GM12878 (cell line): ENCODE measurements around the gene MTHFD1L. TPM values are rescaled to one million over a fixed set of nuclear protein-coding genes. Genes with fewer than 3 reads are reported as not detected.

Source experiments
- ATAC-seq: fragments of 200-7000 bp; cut with Tn5 transposase; 3 replicates; pipeline ENCODE4 v1.9.1; 2020; ENCODE audit warnings: mild to moderate bottlenecking, moderate library complexity
- BruUV-seq: library from RNA; stranded (reverse); fragments of 400-500 nt; replicated peaks from 2 replicates; lab custom pipeline; 2021; lab: Mats Ljungman, UMichigan
- CTCF ChIA-PET: fragments of 300-600 bp; sonication (Branson Sonifier 250); formaldehyde crosslinking; extraction: SDS; loops from one replicate; lab custom pipeline; 2021; ENCODE audit warnings: inconsistent platforms; lab: Yijun Ruan, JAX
- POLR2A ChIA-PET: fragments of 350-600 bp; formaldehyde crosslinking; extraction: SDS; loops from one replicate; lab custom pipeline; 2021; ENCODE audit warnings: inconsistent platforms; lab: Charles Lee
- RAD21 ChIA-PET: fragments of 300-600 bp; sonication (Branson Sonifier 250); formaldehyde crosslinking; loops from one replicate; lab custom pipeline; 2023; ENCODE audit warnings: antibody characterized with exemption; ENCODE audit not compliant: unreplicated experiment; lab: Charles Lee
- SMC1A ChIA-PET: fragments of 300-600 bp; sonication (Branson Sonifier 250); formaldehyde crosslinking; loops from one replicate; lab custom pipeline; 2023; ENCODE audit not compliant: unreplicated experiment, uncharacterized antibody; lab: Charles Lee
- DNase-seq: peaks from one replicate; pipeline ENCODE4 v3.0.0-alpha.2; 2011; ENCODE audit warnings: low read depth, low spot score
- FAIRE-seq: peaks from 3 replicates; lab custom pipeline; 2011; peaks lifted over from hg19 to GRCh38; lab: Jason Lieb, UNC
- H2AFZ ChIP-seq: 2 replicates; pipeline ENCODE4 v1.6.0; 2011; ENCODE audit warnings: low read depth, low read length, control low read depth; ENCODE audit not compliant: control insufficient read depth
- H3K27ac ChIP-seq: 2 replicates; pipeline ENCODE4 v1.5.1; 2011; ENCODE audit warnings: control low read depth; ENCODE audit not compliant: control insufficient read depth, insufficient read depth
- H3K27me3 ChIP-seq, 2 experiments: replicated peaks in 1 of 2; 2 replicates each; pipeline versions ENCODE4 v1.6.0 to v1.6.1; 2011; ENCODE audit warnings: low read length in 1 of 2; ENCODE audit not compliant: control insufficient read depth in 2 of 2, insufficient read depth in 2 of 2
- H3K36me3 ChIP-seq, 2 experiments: 2 replicates each; pipeline ENCODE4 v1.5.1; 2011; ENCODE audit warnings: low read length in 1 of 2; ENCODE audit not compliant: control insufficient read depth in 2 of 2, insufficient read depth in 2 of 2
- H3K4me1 ChIP-seq: 2 replicates; pipeline ENCODE4 v1.6.1; 2011; ENCODE audit warnings: mild to moderate bottlenecking, low read length, moderate library complexity, mixed read lengths; ENCODE audit not compliant: control insufficient read depth, insufficient read depth
- H3K4me2 ChIP-seq: 2 replicates; pipeline ENCODE4 v1.6.0; 2011; ENCODE audit warnings: control low read depth; ENCODE audit not compliant: control insufficient read depth, insufficient read depth
- H3K4me3 ChIP-seq: fragments of 200-600 bp; sonication (generic); 2 replicates; pipeline ENCODE4 v1.5.1; 2016
- H3K79me2 ChIP-seq: 2 replicates; pipeline ENCODE4 v1.6.0; 2011; ENCODE audit warnings: low read length; ENCODE audit not compliant: control insufficient read depth, insufficient read depth
- H3K9ac ChIP-seq: 2 replicates; pipeline ENCODE4 v1.8.0; 2011; ENCODE audit warnings: low read length, control low read depth, mixed read lengths; ENCODE audit not compliant: control insufficient read depth, insufficient read depth
- H3K9me3 ChIP-seq: replicated peaks from 3 replicates; pipeline ENCODE4 v1.5.1; 2011; ENCODE audit warnings: mild to moderate bottlenecking, low read length; ENCODE audit not compliant: control insufficient read depth, insufficient read depth
- H4K20me1 ChIP-seq: 2 replicates; pipeline ENCODE4 v1.6.0; 2011; ENCODE audit not compliant: control insufficient read depth, insufficient read depth
- ATF7 ChIP-seq: fragments of 450-650 bp; IDR thresholded peaks from 2 replicates; pipeline ENCODE4 v1.6.1; 2016; ENCODE audit warnings: low read depth, mild to moderate bottlenecking
- BHLHE40 ChIP-seq, 2 experiments: fragments of 450-650 bp in 1 of 2; IDR thresholded peaks; 2 replicates each; pipeline ENCODE4 v1.6.1; 2011 to 2017; ENCODE audit warnings: low read depth in 2 of 2, borderline replicate concordance in 1 of 2, improper control_type of control experiment in 1 of 2, low read length in 1 of 2, mild to moderate bottlenecking in 1 of 2
- IRF4 ChIP-seq: IDR thresholded peaks from 2 replicates; pipeline ENCODE4 v1.6.1; 2011; ENCODE audit warnings: low read depth, low read length
- IRF5 ChIP-seq: fragments of 450-650 bp; IDR thresholded peaks from 2 replicates; pipeline ENCODE4 v1.6.1; 2017; ENCODE audit warnings: borderline replicate concordance
- KLF5 ChIP-seq: fragments of 450-650 bp; IDR thresholded peaks from 2 replicates; pipeline ENCODE4 v1.6.1; 2014; ENCODE audit warnings: mild to moderate bottlenecking; ENCODE audit not compliant: partially characterized antibody
- MEF2A ChIP-seq: IDR thresholded peaks from 2 replicates; pipeline ENCODE4 v1.6.1; 2011; ENCODE audit warnings: low read depth, mild to moderate bottlenecking, low read length, moderate library complexity; ENCODE audit not compliant: insufficient read depth
- MEF2B ChIP-seq: fragments of 450-650 bp; IDR thresholded peaks from 2 replicates; pipeline ENCODE4 v1.6.1; 2018; ENCODE audit warnings: mild to moderate bottlenecking, moderate library complexity; ENCODE audit not compliant: partially characterized antibody, poor library complexity, severe bottlenecking
- NBN ChIP-seq: fragments of 450-650 bp; IDR thresholded peaks from 2 replicates; pipeline ENCODE4 v1.6.1; 2016
- NFIC ChIP-seq: IDR thresholded peaks from 2 replicates; pipeline ENCODE4 v1.6.1; 2012; ENCODE audit warnings: low read depth, mild to moderate bottlenecking, inconsistent platforms, low read length, moderate library complexity
- NFYA ChIP-seq: IDR thresholded peaks from 2 replicates; pipeline ENCODE4 v1.6.1; 2011; ENCODE audit warnings: low read depth, mild to moderate bottlenecking, low read length, improper control_type of control experiment, borderline replicate concordance
- NR2C2 ChIP-seq: IDR thresholded peaks from 2 replicates; pipeline ENCODE4 v1.6.1; 2011; ENCODE audit warnings: borderline replicate concordance, low read depth; ENCODE audit not compliant: control insufficient read depth, insufficient read length
- POU2F2 ChIP-seq: IDR thresholded peaks from 3 replicates; pipeline ENCODE4 v1.6.1; 2011; ENCODE audit warnings: low read depth, mild to moderate bottlenecking, low read length, borderline replicate concordance
- RFX5 ChIP-seq: IDR thresholded peaks from 2 replicates; pipeline ENCODE4 v1.6.1; 2011; ENCODE audit warnings: low read depth, low read length, improper control_type of control experiment
- SIN3A ChIP-seq: IDR thresholded peaks from 2 replicates; pipeline ENCODE4 v1.6.1; 2012; ENCODE audit warnings: low read depth, low read length, improper control_type of control experiment
- SP1 ChIP-seq: IDR thresholded peaks from one replicate; pipeline ENCODE4 v1.6.1; 2011; ENCODE audit warnings: low read depth, low read length
- ZBED1 ChIP-seq: IDR thresholded peaks from 2 replicates; pipeline ENCODE4 v1.6.1; 2016; ENCODE audit warnings: borderline replicate concordance
- ZNF24 ChIP-seq: fragments of 450-650 bp; IDR thresholded peaks from 2 replicates; pipeline ENCODE4 v1.6.1; 2017; ENCODE audit warnings: antibody characterized with exemption, mild to moderate bottlenecking
- WGBS: methylation state at CpG from one replicate; pipeline ENCODE4 v1.1.6; 2016; ENCODE audit warnings: low lambda C conversion rate; ENCODE audit not compliant: insufficient replicate concordance, insufficient coverage; ENCODE audit errors: missing lambda C conversion rate; 5-methylcytosine and 5-hydroxymethylcytosine counted together
- in situ Hi-C: fragments of 300-500 bp; cut with MboI; formaldehyde crosslinking; loops from 9 replicates; pipeline ENCODE4 v1.14.3; 2018; ENCODE audit warnings: mixed read lengths
- intact Hi-C: fragments of 100-400 bp; cut with micrococcal nuclease; formaldehyde crosslinking; loops from one replicate; pipeline ENCODE4 v1.14.2; 2022; ENCODE audit not compliant: unreplicated experiment
- polyA plus RNA-seq, 11 experiments: library from polyadenylated mRNA; depleted of rRNA in 4 of 11; unstranded in 6 of 11; stranded (reverse) in 5 of 11; fragments of >200 nt; fragmentation: Nextera tagmentation in 4 of 11; fragmentation: Illumina TruSeq in 1 of 11; extraction: Ambion mirVana in 4 of 11; extraction: Trizol in 1 of 11; gene quantifications; 1 replicate in 1 of 11; 2 replicates in 10 of 11; pipeline versions ENCODE4 v1.2.1 to v1.2.3, GENCODE V29; 2011 to 2016; ENCODE audit warnings: inconsistent platforms in 2 of 11, missing spikeins in 2 of 11, low read depth in 1 of 11
- total RNA-seq, 4 experiments: library from RNA; depleted of rRNA in 3 of 4; stranded (reverse); fragments of >200 nt in 3 of 4; fragmentation: Illumina TruSeq in 1 of 4; extraction: Trizol in 1 of 4; gene quantifications; 2 replicates each; pipeline versions ENCODE4 v1.2.1 to v1.2.3, GENCODE V29; 2013 to 2021
- TF ChIP-seq, protein P1 (sequence below): IDR thresholded peaks from 2 replicates; pipeline ENCODE4 v1.6.1; 2012; ENCODE audit warnings: improper control_type of control experiment, low read depth, low read length; ENCODE audit not compliant: insufficient replicate concordance

Gene MTHFD1L
- total and polyA plus RNA-seq, 10 of the 15 experiments (the other 5 are each of a cell fraction or from before 2014, with no cell fraction given) = 11.7 to 75.5 (median 28.8) TPM

- in situ Hi-C loops = no loop called here
- H3K36me3 ChIP-seq = peaks cover 0 to 4% of the 10 kb centered on the region in 2 experiments; a peak in 1 of 4 replicates
- no peak overlapping the region for H2AFZ ChIP-seq
- POLR2A ChIA-PET = no interaction called here
- CTCF ChIA-PET = interaction anchor here (1.1 to 1.7 kb wide), 2 partner anchors 11 to 22 kb away, joined by 4 read pairs; no protein-coding TSS in a partner anchor
- H3K4me3 ChIP-seq = no peak overlapping the region
- H3K79me2 ChIP-seq = no peaks in the 10 kb centered on the region
- H3K4me1 ChIP-seq = no peaks in the 10 kb centered on the region
- no peaks in the 10 kb centered on the region for H4K20me1 ChIP-seq
- H3K4me2 ChIP-seq = no peak overlapping the region
- RAD21 ChIA-PET = no interaction called here
- H3K27ac ChIP-seq = no peak overlapping the region
- ATAC-seq (no peak), DNase-seq (no peak), FAIRE-seq (no peak)
- intact Hi-C loops = no loop called here
- H3K9ac ChIP-seq = no peak overlapping the region
- SMC1A ChIA-PET = interaction anchor here (1.4 kb wide), 1 partner anchor 19 kb away, joined by 3 read pairs; no protein-coding TSS in a partner anchor
- no peaks in the 10 kb centered on the region; the same call in 2 of the 3 replicates for H3K9me3 ChIP-seq
- BruUV-seq = no TSS peak
- TF ChIP-seq ZNF24 = no peak
- no peak for TF ChIP-seq SP1
- no peak for TF ChIP-seq SIN3A
- no peak for TF ChIP-seq IRF5
- TF ChIP-seq IRF4 = no peak
- no peak for TF ChIP-seq NFYA
- TF ChIP-seq ATF7 = no peak
- TF ChIP-seq NR2C2 = no peak
- TF ChIP-seq KLF5 = no peak
- TF ChIP-seq MEF2A = no peak
- no peak for TF ChIP-seq POU2F2
- TF ChIP-seq MEF2B = no peak
- no peak for TF ChIP-seq RFX5
- no peak for TF ChIP-seq ZBED1
- TF ChIP-seq, protein P1, sequence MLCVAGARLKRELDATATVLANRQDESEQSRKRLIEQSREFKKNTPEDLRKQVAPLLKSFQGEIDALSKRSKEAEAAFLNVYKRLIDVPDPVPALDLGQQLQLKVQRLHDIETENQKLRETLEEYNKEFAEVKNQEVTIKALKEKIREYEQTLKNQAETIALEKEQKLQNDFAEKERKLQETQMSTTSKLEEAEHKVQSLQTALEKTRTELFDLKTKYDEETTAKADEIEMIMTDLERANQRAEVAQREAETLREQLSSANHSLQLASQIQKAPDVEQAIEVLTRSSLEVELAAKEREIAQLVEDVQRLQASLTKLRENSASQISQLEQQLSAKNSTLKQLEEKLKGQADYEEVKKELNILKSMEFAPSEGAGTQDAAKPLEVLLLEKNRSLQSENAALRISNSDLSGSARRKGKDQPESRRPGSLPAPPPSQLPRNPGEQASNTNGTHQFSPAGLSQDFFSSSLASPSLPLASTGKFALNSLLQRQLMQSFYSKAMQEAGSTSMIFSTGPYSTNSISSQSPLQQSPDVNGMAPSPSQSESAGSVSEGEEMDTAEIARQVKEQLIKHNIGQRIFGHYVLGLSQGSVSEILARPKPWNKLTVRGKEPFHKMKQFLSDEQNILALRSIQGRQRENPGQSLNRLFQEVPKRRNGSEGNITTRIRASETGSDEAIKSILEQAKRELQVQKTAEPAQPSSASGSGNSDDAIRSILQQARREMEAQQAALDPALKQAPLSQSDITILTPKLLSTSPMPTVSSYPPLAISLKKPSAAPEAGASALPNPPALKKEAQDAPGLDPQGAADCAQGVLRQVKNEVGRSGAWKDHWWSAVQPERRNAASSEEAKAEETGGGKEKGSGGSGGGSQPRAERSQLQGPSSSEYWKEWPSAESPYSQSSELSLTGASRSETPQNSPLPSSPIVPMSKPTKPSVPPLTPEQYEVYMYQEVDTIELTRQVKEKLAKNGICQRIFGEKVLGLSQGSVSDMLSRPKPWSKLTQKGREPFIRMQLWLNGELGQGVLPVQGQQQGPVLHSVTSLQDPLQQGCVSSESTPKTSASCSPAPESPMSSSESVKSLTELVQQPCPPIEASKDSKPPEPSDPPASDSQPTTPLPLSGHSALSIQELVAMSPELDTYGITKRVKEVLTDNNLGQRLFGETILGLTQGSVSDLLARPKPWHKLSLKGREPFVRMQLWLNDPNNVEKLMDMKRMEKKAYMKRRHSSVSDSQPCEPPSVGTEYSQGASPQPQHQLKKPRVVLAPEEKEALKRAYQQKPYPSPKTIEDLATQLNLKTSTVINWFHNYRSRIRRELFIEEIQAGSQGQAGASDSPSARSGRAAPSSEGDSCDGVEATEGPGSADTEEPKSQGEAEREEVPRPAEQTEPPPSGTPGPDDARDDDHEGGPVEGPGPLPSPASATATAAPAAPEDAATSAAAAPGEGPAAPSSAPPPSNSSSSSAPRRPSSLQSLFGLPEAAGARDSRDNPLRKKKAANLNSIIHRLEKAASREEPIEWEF = no peak
- TF ChIP-seq NFIC = no peak
- TF ChIP-seq NBN = no peak
- no peak for TF ChIP-seq BHLHE40 (IDR thresholded peaks at IDR 0.05; ENCODE audit: borderline replicate concordance in 1 of 2, low read depth in 2 of 2, low read length in 1 of 2)
- WGBS = 95% methylated on average over 6 of the region's 6 CpGs
- no peaks in the 10 kb centered on the region for H3K27me3 ChIP-seq
These were observed 48.9 kb downstream of the MTHFD1L start for GRCh38 chr6:150914372-150914771.
